ENCODE data around the gene DNM3.

DNM3 gene

DNA sequence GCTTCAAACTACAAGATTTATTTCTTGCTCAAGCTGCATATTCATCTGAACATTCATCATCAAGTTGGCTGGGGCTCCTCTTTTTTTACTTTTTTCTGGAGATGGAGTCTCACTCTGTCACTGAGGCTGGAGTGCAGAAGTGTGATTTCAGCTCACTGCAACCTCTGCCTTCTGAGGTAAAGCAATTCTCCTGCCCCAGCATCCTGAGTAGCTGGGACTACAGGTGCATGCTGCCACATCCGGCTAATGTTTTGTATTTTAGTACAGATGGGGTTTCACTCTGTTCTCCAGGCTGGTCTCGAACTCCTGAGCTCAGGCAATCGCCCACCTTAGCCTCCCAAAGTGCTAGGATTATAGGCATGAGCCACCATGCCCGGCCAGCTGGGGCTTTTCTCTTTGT lies 490.9 kb downstream of the DNM3 start:
- Histone ChIP-seq H3K36me3 (replicated peaks) (no peaks in the 10 kb centered on the region), H3K4me3 (ENCODE audit: low read depth, low read length) (no peak overlapping the region), H3K27ac (no peak overlapping the region), H3K27me3 (replicated peaks) (no peaks in the 10 kb centered on the region)
- TF ChIP-seq, protein P1, sequence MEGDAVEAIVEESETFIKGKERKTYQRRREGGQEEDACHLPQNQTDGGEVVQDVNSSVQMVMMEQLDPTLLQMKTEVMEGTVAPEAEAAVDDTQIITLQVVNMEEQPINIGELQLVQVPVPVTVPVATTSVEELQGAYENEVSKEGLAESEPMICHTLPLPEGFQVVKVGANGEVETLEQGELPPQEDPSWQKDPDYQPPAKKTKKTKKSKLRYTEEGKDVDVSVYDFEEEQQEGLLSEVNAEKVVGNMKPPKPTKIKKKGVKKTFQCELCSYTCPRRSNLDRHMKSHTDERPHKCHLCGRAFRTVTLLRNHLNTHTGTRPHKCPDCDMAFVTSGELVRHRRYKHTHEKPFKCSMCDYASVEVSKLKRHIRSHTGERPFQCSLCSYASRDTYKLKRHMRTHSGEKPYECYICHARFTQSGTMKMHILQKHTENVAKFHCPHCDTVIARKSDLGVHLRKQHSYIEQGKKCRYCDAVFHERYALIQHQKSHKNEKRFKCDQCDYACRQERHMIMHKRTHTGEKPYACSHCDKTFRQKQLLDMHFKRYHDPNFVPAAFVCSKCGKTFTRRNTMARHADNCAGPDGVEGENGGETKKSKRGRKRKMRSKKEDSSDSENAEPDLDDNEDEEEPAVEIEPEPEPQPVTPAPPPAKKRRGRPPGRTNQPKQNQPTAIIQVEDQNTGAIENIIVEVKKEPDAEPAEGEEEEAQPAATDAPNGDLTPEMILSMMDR (IDR thresholded peaks at IDR 0.05; ENCODE audit: low read depth, low read length, missing control alignments) = no peak
- in situ Hi-C loops (cut with HindIII; ENCODE audit: low pct_ligation_motif_present, low sequenced_read_pairs) = no loop called here
- no peak for DNase-seq

DNA sequence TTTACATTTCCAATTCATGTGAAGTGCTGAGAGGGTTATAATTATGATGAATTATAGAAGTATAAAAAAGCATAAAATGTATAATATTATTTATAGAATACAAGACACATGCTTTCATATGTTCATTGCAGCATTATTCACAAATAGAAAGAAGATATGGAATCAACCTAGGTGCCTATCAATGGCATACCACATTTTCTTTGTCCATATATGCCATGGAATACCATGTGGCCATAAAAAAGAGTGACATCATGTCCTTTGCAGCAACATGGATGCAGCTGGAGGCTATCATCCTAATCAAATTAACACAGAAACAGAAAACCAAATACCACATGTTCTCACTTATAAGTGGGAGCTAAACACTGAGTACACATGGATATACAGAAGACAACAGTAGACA lies 494.1 kb downstream of the DNM3 start:
- in situ Hi-C loops (cut with HindIII; ENCODE audit: low pct_ligation_motif_present, low sequenced_read_pairs) = no loop called here
- no peak overlapping the region for H3K4me3 ChIP-seq (ENCODE audit: low read depth, low read length)

DNA sequence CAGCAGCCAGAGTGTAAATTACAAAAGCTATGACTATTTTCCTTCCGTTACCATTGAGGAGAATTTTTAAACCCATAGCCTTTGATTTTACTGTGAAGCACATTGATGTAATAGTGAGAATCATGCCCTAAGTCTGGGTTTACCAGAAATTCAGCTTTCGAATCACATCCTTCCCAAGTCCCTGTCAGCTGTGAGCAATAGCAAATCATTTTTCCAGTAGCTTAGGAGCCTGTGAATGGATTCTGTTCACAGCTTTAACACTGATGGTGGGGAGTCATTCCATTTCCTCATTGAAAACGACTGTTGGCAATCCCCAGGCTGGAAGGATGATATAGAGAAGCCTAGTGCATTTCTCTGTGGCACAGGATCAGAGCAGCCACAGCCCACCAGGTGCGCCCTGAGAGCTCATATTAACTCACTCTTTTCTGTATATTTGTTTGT lies 497.0 kb downstream of the DNM3 start:
- Histone ChIP-seq H3K36me3 (replicated peaks) (no peaks in the 10 kb centered on the region), H3K4me3 (ENCODE audit: low read depth, low read length) (no peak overlapping the region), H3K27ac (no peak overlapping the region), H3K27me3 (replicated peaks) (no peaks in the 10 kb centered on the region)
- no peak for DNase-seq
- in situ Hi-C loops (cut with HindIII; ENCODE audit: low pct_ligation_motif_present, low sequenced_read_pairs) = no loop called here
- TF ChIP-seq, protein P1 (IDR thresholded peaks at IDR 0.05; ENCODE audit: low read depth, low read length, missing control alignments) = no peak

More for the DNA sequence above, 494.1 kb downstream of the DNM3 start:
- Histone ChIP-seq H3K27me3 (replicated peaks) (no peaks in the 10 kb centered on the region), H3K27ac (no peak overlapping the region), H3K36me3 (replicated peaks) (no peaks in the 10 kb centered on the region)
- TF ChIP-seq, protein P1 (IDR thresholded peaks at IDR 0.05; ENCODE audit: low read depth, low read length, missing control alignments) = no peak
- DNase-seq = no peak

DNA sequence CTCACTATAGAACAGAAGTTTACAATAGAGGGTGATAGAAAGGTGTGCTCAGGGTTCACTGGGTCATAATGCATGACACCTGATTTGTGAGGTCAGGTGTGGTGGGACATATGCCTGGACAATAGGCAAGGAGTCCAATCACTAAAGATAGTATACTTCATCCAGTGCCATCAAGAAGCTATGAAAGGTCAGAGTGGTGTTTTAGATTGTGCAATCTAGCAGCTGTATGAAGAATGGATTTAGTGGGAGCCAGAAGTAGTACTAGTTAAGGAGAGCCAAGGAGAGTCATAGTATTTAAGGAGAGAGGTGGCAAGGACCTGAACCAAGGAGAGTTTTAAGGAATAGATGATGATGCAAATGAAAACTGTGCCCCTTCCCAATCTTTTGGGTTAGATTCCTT lies 498.5 kb downstream of the DNM3 start:
- DNase-seq = no peak
- no peak overlapping the region for H3K27ac ChIP-seq
- no peak overlapping the region for H3K4me3 ChIP-seq (ENCODE audit: low read depth, low read length)
- TF ChIP-seq, protein P1 (IDR thresholded peaks at IDR 0.05; ENCODE audit: low read depth, low read length, missing control alignments) = no peak
- H3K27me3 ChIP-seq (replicated peaks) = no peaks in the 10 kb centered on the region
- H3K36me3 ChIP-seq (replicated peaks) = no peaks in the 10 kb centered on the region
- in situ Hi-C loops (cut with HindIII; ENCODE audit: low pct_ligation_motif_present, low sequenced_read_pairs) = no loop called here

DNA sequence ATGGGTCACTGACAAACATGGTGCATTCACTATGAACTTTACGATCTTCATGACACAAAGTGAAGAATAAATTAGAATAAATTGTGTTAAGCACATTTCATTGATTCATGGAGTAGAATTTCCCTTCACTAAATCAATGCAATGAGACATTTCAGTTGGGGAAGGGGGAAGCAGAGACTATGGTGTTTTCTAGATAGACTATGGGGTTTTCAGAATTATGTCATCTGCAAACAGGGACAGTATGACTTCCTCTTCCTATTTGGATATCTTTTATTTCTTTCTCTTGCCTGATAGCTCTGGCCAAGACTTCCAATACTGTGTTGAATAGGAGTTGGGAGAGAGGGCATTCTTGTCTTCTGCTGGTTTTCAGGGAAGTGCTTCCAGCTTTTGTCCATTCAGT lies 499.2 kb downstream of the DNM3 start:
- H3K4me3 ChIP-seq (ENCODE audit: low read depth, low read length) = no peak overlapping the region
- in situ Hi-C loops (cut with HindIII; ENCODE audit: low pct_ligation_motif_present, low sequenced_read_pairs) = no loop called here
- DNase-seq = no peak
- no peak overlapping the region for H3K27ac ChIP-seq
- TF ChIP-seq, protein P1 (IDR thresholded peaks at IDR 0.05; ENCODE audit: low read depth, low read length, missing control alignments) = no peak
- H3K36me3 ChIP-seq (replicated peaks) = no peaks in the 10 kb centered on the region
- H3K27me3 ChIP-seq (replicated peaks) = no peaks in the 10 kb centered on the region

DNA sequence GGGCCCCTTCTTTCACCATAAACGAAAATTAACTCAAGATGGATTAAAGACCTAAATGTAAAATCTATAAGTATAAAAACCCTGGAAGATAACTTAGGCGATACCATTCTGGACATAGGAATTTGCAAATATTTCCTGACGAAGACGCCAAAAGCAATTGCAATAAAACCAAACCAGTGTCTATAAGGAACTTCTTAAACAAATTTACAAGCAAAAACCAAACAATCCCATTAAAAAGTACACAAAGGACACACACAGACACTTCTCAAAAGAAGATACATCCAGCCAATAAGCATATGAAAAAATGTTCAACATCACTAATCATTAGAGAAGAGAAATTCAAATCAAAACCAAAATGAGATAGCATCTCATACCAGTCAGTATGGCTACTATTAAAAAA lies 500.4 kb downstream of the DNM3 start:
- H3K27me3 ChIP-seq (replicated peaks) = no peaks in the 10 kb centered on the region
- no peak for DNase-seq
- no peak overlapping the region for H3K27ac ChIP-seq
- H3K36me3 ChIP-seq (replicated peaks) = no peaks in the 10 kb centered on the region
- in situ Hi-C loops (cut with HindIII; ENCODE audit: low pct_ligation_motif_present, low sequenced_read_pairs) = no loop called here
- H3K4me3 ChIP-seq (ENCODE audit: low read depth, low read length) = no peak overlapping the region
- TF ChIP-seq, protein P1 (IDR thresholded peaks at IDR 0.05; ENCODE audit: low read depth, low read length, missing control alignments) = no peak

Data from brain microvascular endothelial cell (primary cell).